22Rv1 (cell line): Measurements from ENCODE around the gene STARD7.

Experiments used
- CTCF ChIP-seq: fragments of 450-650 bp; IDR thresholded peaks from 2 replicates; pipeline ENCODE4 v1.5.1; 2017; ENCODE audit warnings: mild to moderate bottlenecking
- ZFX ChIP-seq: fragments of 450-650 bp; IDR thresholded peaks from 2 replicates; pipeline ENCODE4 v1.6.1; 2017; ENCODE audit warnings: antibody characterized with exemption, borderline replicate concordance

GRCh38 chr2:96156926-96157648 lies 51.5 kb downstream of the STARD7 start:
- TF ChIP-seq CTCF (no peak), ZFX (no peak)
